ENCODE data around the gene FBXW7. TPM values are rescaled to one million over a fixed set of nuclear protein-coding genes. Genes with fewer than 3 reads are reported as not detected.

FBXW7 gene
- total RNA-seq, 3 donors from 2014 or later (not counting 1 experiment from before 2014, with no cell fraction given) = 172 to 202 (median 175) TPM

- Mint-ChIP-seq H3K27me3 (ENCODE audit: low read depth in 2 of 2) (no peaks in the 10 kb centered on the region), H3K4me1 (peaks cover 0 to 2% of the 10 kb centered on the region in 2 donors), H3K4me3 (no peak overlapping the region), H3K36me3 (peaks cover 37% of the 10 kb centered on the region), H3K9me3 (no peaks in the 10 kb centered on the region), H3K27ac (no peak overlapping the region)
- 89% methylated on average over 3 of the region's 6 CpGs for WGBS (ENCODE audit: insufficient coverage)
- Histone ChIP-seq H3K4me1 (ENCODE audit: control insufficient read depth, insufficient read depth, low read length) (no peaks in the 10 kb centered on the region), H3K27ac (ENCODE audit: low read length) (no peak overlapping the region), H3K36me3 (ENCODE audit: control insufficient read depth, insufficient read depth, low read length) (peaks cover 62% of the 10 kb centered on the region), H3K27me3 (ENCODE audit: control insufficient read depth, insufficient read depth, low read length) (no peaks in the 10 kb centered on the region), H3K9me3 (ENCODE audit: control insufficient read depth, insufficient read depth, low read length) (no peaks in the 10 kb centered on the region), H3K4me3 (ENCODE audit: low read length) (no peak overlapping the region)
- DNase-seq (peak in 1 of 2 donors; percentile 9), ATAC-seq (no peak)
- TF ChIP-seq, protein P1, sequence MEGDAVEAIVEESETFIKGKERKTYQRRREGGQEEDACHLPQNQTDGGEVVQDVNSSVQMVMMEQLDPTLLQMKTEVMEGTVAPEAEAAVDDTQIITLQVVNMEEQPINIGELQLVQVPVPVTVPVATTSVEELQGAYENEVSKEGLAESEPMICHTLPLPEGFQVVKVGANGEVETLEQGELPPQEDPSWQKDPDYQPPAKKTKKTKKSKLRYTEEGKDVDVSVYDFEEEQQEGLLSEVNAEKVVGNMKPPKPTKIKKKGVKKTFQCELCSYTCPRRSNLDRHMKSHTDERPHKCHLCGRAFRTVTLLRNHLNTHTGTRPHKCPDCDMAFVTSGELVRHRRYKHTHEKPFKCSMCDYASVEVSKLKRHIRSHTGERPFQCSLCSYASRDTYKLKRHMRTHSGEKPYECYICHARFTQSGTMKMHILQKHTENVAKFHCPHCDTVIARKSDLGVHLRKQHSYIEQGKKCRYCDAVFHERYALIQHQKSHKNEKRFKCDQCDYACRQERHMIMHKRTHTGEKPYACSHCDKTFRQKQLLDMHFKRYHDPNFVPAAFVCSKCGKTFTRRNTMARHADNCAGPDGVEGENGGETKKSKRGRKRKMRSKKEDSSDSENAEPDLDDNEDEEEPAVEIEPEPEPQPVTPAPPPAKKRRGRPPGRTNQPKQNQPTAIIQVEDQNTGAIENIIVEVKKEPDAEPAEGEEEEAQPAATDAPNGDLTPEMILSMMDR (IDR thresholded peaks at IDR 0.05) = no peak
- intact Hi-C loops (cut with micrococcal nuclease) = no loop called here
Observed at GRCh38 chr4:152327606-152328453, 208.1 kb downstream of the FBXW7 start.

DNA sequence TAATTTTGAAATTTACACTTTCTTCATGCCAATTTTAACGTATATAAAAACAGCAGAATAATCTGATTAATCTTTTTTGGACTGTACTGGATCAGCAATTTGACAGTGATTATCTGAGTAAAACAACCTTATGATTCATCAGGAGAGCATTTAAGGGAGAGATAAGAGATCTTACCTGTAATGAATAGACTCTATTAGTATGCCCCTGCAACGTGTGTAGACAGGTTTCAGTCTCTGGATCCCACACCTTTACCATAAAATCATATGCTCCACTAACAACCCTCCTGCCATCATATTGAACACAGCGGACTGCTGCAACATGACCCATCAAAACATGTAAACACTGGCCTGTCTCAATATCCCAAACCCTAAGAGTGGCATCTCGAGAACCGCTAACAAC lies 210.1 kb downstream of the FBXW7 start:
- H3K9me3 Mint-ChIP-seq = no peaks in the 10 kb centered on the region
- ATAC-seq (no peak), DNase-seq (no peak)
- peaks cover 0 to 5% of the 10 kb centered on the region in 2 donors for H3K4me1 Mint-ChIP-seq
- peaks cover 34% of the 10 kb centered on the region for H3K36me3 Mint-ChIP-seq
- H3K27ac Mint-ChIP-seq = no peak overlapping the region
- Histone ChIP-seq H3K27me3 (ENCODE audit: control insufficient read depth, insufficient read depth, low read length) (no peaks in the 10 kb centered on the region), H3K9me3 (ENCODE audit: control insufficient read depth, insufficient read depth, low read length) (no peaks in the 10 kb centered on the region), H3K27ac (ENCODE audit: low read length) (no peak overlapping the region), H3K36me3 (ENCODE audit: control insufficient read depth, insufficient read depth, low read length) (peaks cover 65% of the 10 kb centered on the region), H3K4me1 (ENCODE audit: control insufficient read depth, insufficient read depth, low read length) (no peaks in the 10 kb centered on the region), H3K4me3 (ENCODE audit: low read length) (no peak overlapping the region)
- no peaks in the 10 kb centered on the region for H3K27me3 Mint-ChIP-seq (ENCODE audit: low read depth in 2 of 2)
- no peak overlapping the region for H3K4me3 Mint-ChIP-seq
- TF ChIP-seq, protein P1 (IDR thresholded peaks at IDR 0.05) = no peak
- WGBS (ENCODE audit: insufficient coverage) = 96% methylated on average over 2 of the region's 5 CpGs
- intact Hi-C loops (cut with micrococcal nuclease) = no loop called here

- Mint-ChIP-seq H3K27ac (no peak overlapping the region), H3K4me1 (peaks cover 0 to 5% of the 10 kb centered on the region in 2 donors), H3K4me3 (no peak overlapping the region), H3K9me3 (no peaks in the 10 kb centered on the region), H3K36me3 (peaks cover 32% of the 10 kb centered on the region), H3K27me3 (ENCODE audit: low read depth in 2 of 2) (no peaks in the 10 kb centered on the region)
- intact Hi-C loops (cut with micrococcal nuclease) = no loop called here
- Histone ChIP-seq H3K4me1 (ENCODE audit: control insufficient read depth, insufficient read depth, low read length) (no peaks in the 10 kb centered on the region), H3K4me3 (ENCODE audit: low read length) (no peak overlapping the region), H3K36me3 (ENCODE audit: control insufficient read depth, insufficient read depth, low read length) (peaks cover 51% of the 10 kb centered on the region), H3K27me3 (ENCODE audit: control insufficient read depth, insufficient read depth, low read length) (no peaks in the 10 kb centered on the region), H3K9me3 (ENCODE audit: control insufficient read depth, insufficient read depth, low read length) (no peaks in the 10 kb centered on the region), H3K27ac (ENCODE audit: low read length) (no peak overlapping the region)
- ATAC-seq (no peak), DNase-seq (no peak)
- TF ChIP-seq, protein P1 (IDR thresholded peaks at IDR 0.05) = no peak
- 100% methylated on average over 1 of the region's 1 CpG for WGBS (ENCODE audit: insufficient coverage)
Observed at GRCh38 chr4:152323221-152323620, 212.7 kb downstream of the FBXW7 start.
